Measurements from ENCODE around the gene NID2. TPM values are rescaled to one million over a fixed set of nuclear protein-coding genes. Genes with fewer than 3 reads are reported as not detected.

NID2 gene
- total RNA-seq, 1 experiment from 2014 or later, result 12.6 TPM

- Histone ChIP-seq H3K27me3 (replicated peaks; ENCODE audit: insufficient read depth, low read depth, low read length, poor library complexity) (no peaks in the 10 kb centered on the region), H3K36me3 (ENCODE audit: insufficient read depth, low read length, poor library complexity, severe bottlenecking) (no peaks in the 10 kb centered on the region), H3K27ac (ENCODE audit: low read depth, low read length, poor library complexity, severe bottlenecking) (no peak overlapping the region), H3K4me3 (ENCODE audit: low read depth, low read length, poor library complexity, severe bottlenecking) (no peak overlapping the region), H3K9me3 (ENCODE audit: low read depth, low read length, poor library complexity, severe bottlenecking) (no peaks in the 10 kb centered on the region), H3K4me1 (ENCODE audit: insufficient read depth, low read length, poor library complexity, severe bottlenecking) (no peaks in the 10 kb centered on the region)
- ChIA-PET CTCF (no interaction called here), POLR2A (ENCODE audit: low non-redundant PET) (no interaction called here)
- no TSS peak for BruUV-seq (replicated peaks)
- TF ChIP-seq EZH2 (IDR thresholded peaks at IDR 0.05; ENCODE audit: borderline replicate concordance, low read depth, low read length, poor library complexity, severe bottlenecking) (no peak), CTCF (conservative IDR thresholded peaks at IDR 0.05; ENCODE audit: low read depth, low read length) (no peak)
- no peak for DNase-seq (ENCODE audit: low spot score)
- intact Hi-C loops (cut with micrococcal nuclease; ENCODE audit: unreplicated experiment), result no loop called here
Measured at GRCh38 chr14:52078721-52079120, 9.9 kb upstream of the NID2 start.

- Histone ChIP-seq H3K27ac (ENCODE audit: low read depth, low read length, poor library complexity, severe bottlenecking) (no peak overlapping the region), H3K36me3 (ENCODE audit: insufficient read depth, low read length, poor library complexity, severe bottlenecking) (no peaks in the 10 kb centered on the region), H3K4me3 (ENCODE audit: low read depth, low read length, poor library complexity, severe bottlenecking) (no peak overlapping the region), H3K27me3 (replicated peaks; ENCODE audit: insufficient read depth, low read depth, low read length, poor library complexity) (no peaks in the 10 kb centered on the region), H3K4me1 (ENCODE audit: insufficient read depth, low read length, poor library complexity, severe bottlenecking) (no peaks in the 10 kb centered on the region), H3K9me3 (ENCODE audit: low read depth, low read length, poor library complexity, severe bottlenecking) (no peaks in the 10 kb centered on the region)
- BruUV-seq (replicated peaks), result no TSS peak
- no peak for DNase-seq (ENCODE audit: low spot score)
- TF ChIP-seq CTCF (conservative IDR thresholded peaks at IDR 0.05; ENCODE audit: low read depth, low read length) (no peak), EZH2 (IDR thresholded peaks at IDR 0.05; ENCODE audit: borderline replicate concordance, low read depth, low read length, poor library complexity, severe bottlenecking) (no peak)
- CTCF ChIA-PET, result no interaction called here
- intact Hi-C loops (cut with micrococcal nuclease; ENCODE audit: unreplicated experiment), result no loop called here
- POLR2A ChIA-PET (ENCODE audit: low non-redundant PET), result no interaction called here
Measured at GRCh38 chr14:52078095-52078531, 9.3 kb upstream of the NID2 start.

GRCh38 chr14:52077256-52077979 is 8.6 kb upstream of the NID2 start:
- no TSS peak for BruUV-seq (replicated peaks)
- DNase-seq (ENCODE audit: low spot score), result no peak
- Histone ChIP-seq H3K36me3 (ENCODE audit: insufficient read depth, low read length, poor library complexity, severe bottlenecking) (no peaks in the 10 kb centered on the region), H3K4me1 (ENCODE audit: insufficient read depth, low read length, poor library complexity, severe bottlenecking) (no peaks in the 10 kb centered on the region), H3K27me3 (replicated peaks; ENCODE audit: insufficient read depth, low read depth, low read length, poor library complexity) (no peaks in the 10 kb centered on the region), H3K4me3 (ENCODE audit: low read depth, low read length, poor library complexity, severe bottlenecking) (no peak overlapping the region), H3K27ac (ENCODE audit: low read depth, low read length, poor library complexity, severe bottlenecking) (no peak overlapping the region), H3K9me3 (ENCODE audit: low read depth, low read length, poor library complexity, severe bottlenecking) (no peaks in the 10 kb centered on the region)
- POLR2A ChIA-PET (ENCODE audit: low non-redundant PET), result no interaction called here
- TF ChIP-seq CTCF (conservative IDR thresholded peaks at IDR 0.05; ENCODE audit: low read depth, low read length) (no peak), EZH2 (IDR thresholded peaks at IDR 0.05; ENCODE audit: borderline replicate concordance, low read depth, low read length, poor library complexity, severe bottlenecking) (no peak)
- intact Hi-C loops (cut with micrococcal nuclease; ENCODE audit: unreplicated experiment), result no loop called here
- CTCF ChIA-PET, result no interaction called here

Measured in A673 (cell line).